Measurements from ENCODE around the gene UNG. TPM values are rescaled to one million over a fixed set of nuclear protein-coding genes. Genes with fewer than 3 reads are reported as not detected.

The UNG gene
- total RNA-seq, 2 experiments from 2014 or later, result 58.2 to 64.0 TPM

DNA sequence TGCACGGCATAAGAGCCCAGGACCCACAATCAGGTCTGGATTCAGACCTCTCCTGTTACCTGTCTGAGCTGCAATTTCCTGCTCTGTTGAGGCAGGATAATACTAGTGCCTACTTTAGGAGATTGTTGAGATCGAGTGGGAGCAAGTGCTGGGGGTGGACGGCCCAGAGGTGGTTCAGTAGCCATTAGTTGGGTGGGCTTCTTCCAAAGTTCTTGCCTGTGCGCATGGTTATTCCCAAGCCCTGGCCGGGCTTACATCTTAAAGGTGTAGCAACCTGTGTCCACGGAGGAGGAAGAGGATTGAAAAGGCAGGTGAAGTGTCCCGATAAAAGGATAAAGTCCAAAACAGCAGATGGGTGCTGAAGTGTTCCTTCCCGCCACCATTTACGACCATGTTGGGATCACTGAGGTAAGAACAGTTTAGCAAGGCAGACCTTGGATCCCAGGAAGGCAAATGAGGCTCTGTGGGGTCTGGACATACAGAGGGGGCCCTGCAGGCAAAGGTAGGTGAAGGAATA, 52.8 kb downstream of the UNG start:
- H3K4me3 Mint-ChIP-seq, result no peak overlapping the region
- no peaks in the 10 kb centered on the region for H3K9me3 Mint-ChIP-seq
- CTCF ChIA-PET, result no interaction called here
- peaks cover 9% of the 10 kb centered on the region for H3K4me1 Mint-ChIP-seq (ENCODE audit: low read depth)
- intact Hi-C loops (cut with micrococcal nuclease), result loop anchor here (5.0 to 10.0 kb wide), 2 partner anchors 422 to 565 kb away; partner anchors contain the start of genes FAM222A, MMAB and MVK
- DNase-seq, result no peak
- no peaks in the 10 kb centered on the region for H3K36me3 Mint-ChIP-seq (ENCODE audit: low read depth)
- H3K27ac Mint-ChIP-seq, result no peak overlapping the region
- H3K27me3 Mint-ChIP-seq (ENCODE audit: low read depth), result no peaks in the 10 kb centered on the region

DNA sequence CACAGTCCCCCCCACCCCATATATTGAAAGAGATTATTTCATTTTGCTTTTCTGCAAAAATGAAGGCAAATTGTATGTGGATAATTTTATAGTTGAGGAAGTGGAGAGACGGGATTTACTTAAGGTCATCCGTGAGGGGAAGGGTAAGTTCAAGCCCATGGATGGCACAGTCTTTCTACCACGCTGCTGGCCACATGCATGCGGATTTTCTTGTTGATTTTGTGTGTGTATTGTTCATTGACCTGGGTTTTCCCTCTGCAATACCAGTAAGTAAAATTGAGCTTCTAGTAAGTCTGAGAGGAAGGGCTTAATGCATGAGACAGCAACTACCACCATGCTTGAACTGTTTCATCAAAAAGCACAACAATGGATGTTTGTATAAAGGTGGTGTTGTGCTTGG, 54.1 kb downstream of the UNG start:
- H3K4me1 Mint-ChIP-seq (ENCODE audit: low read depth), result peaks cover 17% of the 10 kb centered on the region
- no peaks in the 10 kb centered on the region for H3K36me3 Mint-ChIP-seq (ENCODE audit: low read depth)
- intact Hi-C loops (cut with micrococcal nuclease), result loop anchor here (5.0 to 10.0 kb wide), 2 partner anchors 421 to 563 kb away; partner anchors contain the start of genes FAM222A, MMAB and MVK
- H3K4me3 Mint-ChIP-seq, result no peak overlapping the region
- DNase-seq, result no peak
- no peaks in the 10 kb centered on the region for H3K27me3 Mint-ChIP-seq (ENCODE audit: low read depth)
- H3K9me3 Mint-ChIP-seq, result no peaks in the 10 kb centered on the region
- no peak overlapping the region for H3K27ac Mint-ChIP-seq
- CTCF ChIA-PET, result interaction anchor here (1.4 kb wide), 1 partner anchor 40 kb away, joined by 5 read pairs; no protein-coding TSS in a partner anchor

DNA sequence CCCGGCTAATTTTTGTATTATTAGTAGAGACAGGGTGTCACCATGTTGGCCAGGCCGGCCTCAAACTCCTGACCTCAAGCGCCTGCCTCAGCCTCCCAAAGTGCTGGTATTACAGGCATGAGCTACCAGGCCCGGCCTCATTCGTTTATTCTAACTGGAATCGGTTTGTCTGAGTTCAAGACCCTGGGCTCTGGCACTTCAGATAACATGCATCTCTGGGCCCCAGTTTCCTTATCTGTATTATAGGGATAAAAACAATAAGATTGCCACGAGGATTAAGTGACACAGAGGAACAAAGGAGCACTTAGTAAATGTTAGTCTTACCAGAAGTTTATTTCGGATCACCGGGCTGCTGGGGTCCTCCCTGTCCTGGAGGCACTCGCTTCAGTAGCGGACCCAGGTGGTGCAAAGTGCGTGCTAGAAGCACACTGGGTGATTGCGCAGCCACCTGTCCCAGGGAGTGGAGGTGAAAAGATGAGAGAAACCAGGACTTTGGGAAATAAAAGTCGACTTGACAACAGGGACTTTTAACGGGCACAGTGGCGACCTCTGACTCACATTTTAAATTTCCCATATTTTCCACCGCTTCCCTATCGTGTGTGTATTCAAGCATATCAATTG, 56.5 kb downstream of the UNG start:
- Mint-ChIP-seq H3K4me3 (peak overlapping the region; percentile 90), H3K9me3 (no peaks in the 10 kb centered on the region), H3K4me1 (ENCODE audit: low read depth) (peaks cover 17% of the 10 kb centered on the region), H3K27me3 (ENCODE audit: low read depth) (no peaks in the 10 kb centered on the region), H3K36me3 (ENCODE audit: low read depth) (no peaks in the 10 kb centered on the region), H3K27ac (no peak overlapping the region)
- intact Hi-C loops (cut with micrococcal nuclease), result loop anchor here (1.0 to 10.0 kb wide), 8 partner anchors 43 to 592 kb away; partner anchors contain the start of genes CORO1C, FAM222A, ISCU and MMAB
- CTCF ChIA-PET, result interaction anchor here (1.6 kb wide), 1 partner anchor 10 kb away, joined by 5 read pairs; no protein-coding TSS in a partner anchor
- no peak for DNase-seq

DNA sequence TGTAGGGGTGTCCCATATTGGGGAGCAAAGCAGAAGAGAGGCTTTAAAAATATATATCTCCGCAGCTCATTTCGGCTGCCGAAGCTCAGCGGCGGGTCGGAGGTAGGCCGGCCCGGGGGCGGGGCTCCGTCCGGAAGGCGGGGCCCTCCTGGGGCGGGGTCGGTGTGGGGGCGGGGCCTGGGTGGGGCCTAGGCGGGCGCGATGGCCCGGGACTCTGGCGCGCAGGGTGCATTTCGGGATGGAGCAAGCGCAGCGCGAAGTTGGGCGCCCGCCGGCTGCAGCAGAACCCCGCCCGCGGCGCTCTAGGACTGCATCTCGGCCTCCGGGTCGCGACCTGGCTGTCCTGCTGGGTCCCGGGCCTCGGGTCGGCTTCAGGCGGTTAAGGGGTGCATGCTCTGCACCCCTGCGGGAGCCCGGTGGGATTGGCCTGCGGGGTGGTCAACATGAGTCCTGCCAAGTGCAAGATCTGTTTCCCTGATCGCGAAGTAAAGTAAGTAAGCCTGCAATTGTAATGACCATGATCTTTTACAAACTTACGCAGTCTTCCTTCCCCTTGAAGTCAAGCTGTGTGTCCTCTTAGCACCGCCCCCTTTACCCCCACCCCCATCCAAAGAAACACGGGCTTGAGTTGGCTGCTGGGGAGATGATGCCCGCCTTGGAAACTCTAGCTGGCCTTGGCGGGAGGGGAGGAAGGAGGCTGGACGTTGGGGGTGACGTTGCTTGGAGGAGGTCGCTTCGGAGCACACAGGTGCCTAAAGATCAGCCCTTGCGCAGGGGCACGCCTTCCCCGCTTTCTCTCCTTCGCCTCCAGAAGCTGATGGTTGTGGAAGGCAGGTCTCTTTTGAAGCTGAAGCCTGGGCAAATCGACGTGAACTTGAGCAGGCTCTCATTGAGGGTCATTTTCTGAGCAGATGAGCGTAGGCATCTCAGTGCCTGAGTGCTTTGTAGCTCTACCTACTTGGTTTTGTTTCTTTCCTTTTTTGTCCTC, 57.3 kb downstream of the UNG start:
- Mint-ChIP-seq H3K27me3 (ENCODE audit: low read depth) (no peaks in the 10 kb centered on the region), H3K36me3 (ENCODE audit: low read depth) (no peaks in the 10 kb centered on the region), H3K4me1 (ENCODE audit: low read depth) (peaks cover 17% of the 10 kb centered on the region), H3K9me3 (no peaks in the 10 kb centered on the region), H3K27ac (peak overlapping the region; percentile 81), H3K4me3 (peak overlapping the region; percentile 90)
- DNase-seq, result peak; percentile 85
- CTCF ChIA-PET, result interaction anchor here (0.6 to 1.6 kb wide), 4 partner anchors 10 to 85 kb away, joined by 3 to 7 read pairs (median 4); no protein-coding TSS in a partner anchor
- intact Hi-C loops (cut with micrococcal nuclease), result loop anchor here (1.0 to 10.0 kb wide), 9 partner anchors 43 to 592 kb away; partner anchors contain the start of genes CORO1C, FAM222A, ISCU and KCTD10

DNA sequence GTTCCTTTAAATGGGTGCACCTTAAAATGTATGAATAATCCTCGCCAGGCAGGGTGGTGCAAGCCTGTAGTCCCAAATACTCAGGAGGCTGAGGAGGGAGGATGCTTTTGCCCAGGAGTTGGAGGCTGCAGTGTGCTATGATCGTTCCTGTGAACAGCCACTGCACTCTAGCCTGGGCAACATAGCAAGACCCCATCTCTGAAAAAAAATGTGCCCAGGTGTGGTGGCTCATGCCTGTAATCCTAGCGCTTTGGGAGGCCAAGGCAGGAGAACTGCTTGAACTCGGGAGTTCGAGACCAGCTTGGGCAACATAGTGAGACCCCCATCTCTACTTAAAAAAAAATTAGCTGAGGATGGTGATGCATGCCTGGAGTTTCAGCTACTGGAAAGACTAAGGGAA, 58.6 kb downstream of the UNG start:
- H3K9me3 Mint-ChIP-seq, result no peaks in the 10 kb centered on the region
- no peak overlapping the region for H3K27ac Mint-ChIP-seq
- H3K4me3 Mint-ChIP-seq, result peak overlapping the region; percentile 90
- no peaks in the 10 kb centered on the region for H3K36me3 Mint-ChIP-seq (ENCODE audit: low read depth)
- DNase-seq, result no peak
- peaks cover 17% of the 10 kb centered on the region for H3K4me1 Mint-ChIP-seq (ENCODE audit: low read depth)
- H3K27me3 Mint-ChIP-seq (ENCODE audit: low read depth), result no peaks in the 10 kb centered on the region
- intact Hi-C loops (cut with micrococcal nuclease), result loop anchor here (10.0 kb wide), 1 partner anchor 559 kb away; the partner anchor contains the start of gene FAM222A
- CTCF ChIA-PET, result no interaction called here

DNA sequence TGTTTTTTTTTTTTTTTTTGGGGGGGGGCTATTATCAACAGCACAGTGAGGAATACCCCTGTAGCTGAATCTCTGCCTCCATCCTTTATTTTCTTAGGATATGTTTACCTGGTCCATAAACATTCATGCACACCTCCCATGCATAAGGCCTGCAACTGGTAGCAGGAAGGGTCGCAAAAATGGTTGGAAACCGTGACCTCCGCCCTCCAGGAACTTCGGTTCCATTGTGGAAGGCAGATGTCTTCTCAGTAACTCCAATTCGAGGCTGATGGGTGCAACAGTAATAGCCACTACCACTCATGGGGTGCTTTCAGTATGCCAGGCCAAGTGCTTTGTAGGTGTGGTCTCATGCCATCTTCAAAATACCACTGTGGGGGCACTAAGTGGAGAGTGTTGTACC, 59.2 kb downstream of the UNG start:
- CTCF ChIA-PET, result no interaction called here
- no peaks in the 10 kb centered on the region for H3K36me3 Mint-ChIP-seq (ENCODE audit: low read depth)
- no peak for DNase-seq
- H3K9me3 Mint-ChIP-seq, result no peaks in the 10 kb centered on the region
- no peak overlapping the region for H3K4me3 Mint-ChIP-seq
- H3K27me3 Mint-ChIP-seq (ENCODE audit: low read depth), result no peaks in the 10 kb centered on the region
- intact Hi-C loops (cut with micrococcal nuclease), result loop anchor here (10.0 kb wide), 1 partner anchor 558 kb away; the partner anchor contains the start of gene FAM222A
- H3K4me1 Mint-ChIP-seq (ENCODE audit: low read depth), result peaks cover 17% of the 10 kb centered on the region
- H3K27ac Mint-ChIP-seq, result no peak overlapping the region

DNA sequence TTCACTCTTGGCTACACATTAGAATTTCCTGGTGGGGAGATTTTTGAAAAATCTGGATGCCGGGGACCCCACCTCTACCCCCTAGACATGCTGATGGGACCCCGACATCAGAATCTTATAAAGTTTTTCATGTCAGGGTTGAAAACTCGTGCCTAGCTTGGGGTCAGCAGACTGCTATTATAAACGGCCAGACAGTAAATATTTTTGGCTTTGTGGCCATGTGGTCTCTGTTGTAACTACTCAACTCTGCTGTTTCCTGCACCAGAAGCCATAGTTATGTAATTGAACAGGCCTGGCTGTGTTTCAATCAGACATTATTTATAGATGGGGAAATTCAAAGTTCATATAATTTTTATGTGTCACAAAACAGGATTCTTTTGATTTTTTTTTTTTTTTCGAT, 60.6 kb downstream of the UNG start:
- DNase-seq, result no peak
- CTCF ChIA-PET, result interaction anchor here (0.6 kb wide), 2 partner anchors 13 to 522 kb away, joined by 4 read pairs; no protein-coding TSS in a partner anchor
- peaks cover 19% of the 10 kb centered on the region for H3K4me1 Mint-ChIP-seq (ENCODE audit: low read depth)
- H3K9me3 Mint-ChIP-seq, result no peaks in the 10 kb centered on the region
- no peak overlapping the region for H3K4me3 Mint-ChIP-seq
- no peaks in the 10 kb centered on the region for H3K36me3 Mint-ChIP-seq (ENCODE audit: low read depth)
- H3K27me3 Mint-ChIP-seq (ENCODE audit: low read depth), result no peaks in the 10 kb centered on the region
- no peak overlapping the region for H3K27ac Mint-ChIP-seq
- intact Hi-C loops (cut with micrococcal nuclease), result loop anchor here (10.0 kb wide), 1 partner anchor 557 kb away; the partner anchor contains the start of gene FAM222A

DNA sequence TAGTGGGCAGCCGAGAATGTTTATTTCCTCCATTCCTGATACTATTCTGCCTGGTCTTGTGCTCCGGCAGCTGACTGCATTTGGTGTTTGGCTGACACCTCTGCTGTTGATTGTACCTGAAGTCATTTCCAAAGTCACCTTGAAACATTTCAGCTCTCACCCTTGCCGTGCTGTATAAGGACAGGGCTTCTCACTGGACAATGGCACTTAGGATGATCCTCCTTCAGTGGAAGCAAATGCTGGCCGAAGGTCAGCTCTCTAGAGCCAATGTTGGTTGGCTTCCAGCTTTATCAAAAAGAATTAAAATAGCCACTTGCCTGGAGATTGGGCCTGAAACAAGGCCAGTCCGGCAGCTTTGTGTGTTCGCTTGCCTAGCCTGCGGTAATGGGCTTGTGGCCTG, 63.0 kb downstream of the UNG start:
- DNase-seq, result no peak
- Mint-ChIP-seq H3K4me1 (ENCODE audit: low read depth) (peaks cover 10% of the 10 kb centered on the region), H3K36me3 (ENCODE audit: low read depth) (no peaks in the 10 kb centered on the region), H3K27me3 (ENCODE audit: low read depth) (no peaks in the 10 kb centered on the region), H3K4me3 (no peak overlapping the region), H3K27ac (no peak overlapping the region), H3K9me3 (no peaks in the 10 kb centered on the region)
- CTCF ChIA-PET, result no interaction called here
- intact Hi-C loops (cut with micrococcal nuclease), result no loop called here

Other genes with a start within 250 kb of the UNG start
- gene SSH1, start 240.0 kb upstream of the UNG start, total RNA-seq, result 10 to 100 TPM in 1 of 2 experiments, 1 to 10 TPM in 1; 8.7 to 11.1 TPM
- gene DAO, start 217.5 kb upstream of the UNG start, total RNA-seq, result not detected
- not detected for gene SVOP, start 76.5 kb upstream of the UNG start, total RNA-seq
- gene USP30, start 45.0 kb upstream of the UNG start, total RNA-seq, result 10 to 100 TPM; 11.0 to 11.5 TPM
- gene ALKBH2, start 4.1 kb upstream of the UNG start, total RNA-seq, result 10 to 100 TPM; 31.1 to 32.7 TPM
- gene ACACB, start 19.0 kb downstream of the UNG start, total RNA-seq, result 10 to 100 TPM; 11.0 to 11.8 TPM
- gene FOXN4, start 211.7 kb downstream of the UNG start, total RNA-seq, result not detected